Kidney (tissue), 14 donors: ENCODE results near the gene GDA. TPM values are rescaled to one million over a fixed set of nuclear protein-coding genes. Genes with fewer than 3 reads are reported as not detected.

Experiments
- DNase-seq, 5 donors: peaks; one replicate each; pipeline ENCODE4 v3.0.0-alpha.2; 2013 to 2020
- FAIRE-seq: peaks from 2 replicates; lab custom pipeline; 2012; peaks lifted over from hg19 to GRCh38; lab: Jason Lieb, UNC
- H3K27ac ChIP-seq, 2 donors: one replicate each; pipeline ENCODE4 v1.7.0; 2013; ENCODE audit warnings: low read depth in 2 of 2, low read length in 2 of 2, inconsistent platforms in 1 of 2
- H3K27me3 ChIP-seq: one replicate; pipeline ENCODE4 v1.7.1; 2013; ENCODE audit warnings: low read length, inconsistent platforms; ENCODE audit not compliant: control insufficient read depth, insufficient read depth
- H3K36me3 ChIP-seq, 3 donors: one replicate each; pipeline versions ENCODE4 v1.7.0 to v1.7.1; 2013; ENCODE audit warnings: low read length in 3 of 3, control low read depth in 1 of 3, inconsistent platforms in 1 of 3; ENCODE audit not compliant: insufficient read depth in 3 of 3, control insufficient read depth in 2 of 3
- H3K4me1 ChIP-seq, 3 donors: one replicate each; pipeline versions ENCODE4 v1.7.0 to v1.7.1; 2013; ENCODE audit warnings: low read length in 3 of 3, inconsistent platforms in 1 of 3, low read depth in 1 of 3; ENCODE audit not compliant: control insufficient read depth in 2 of 3, insufficient read depth in 2 of 3
- H3K4me3 ChIP-seq, 3 donors: one replicate each; pipeline versions ENCODE4 v1.7.0 to v1.8.1; 2013; ENCODE audit warnings: low read length in 3 of 3, control low read depth in 1 of 3, inconsistent platforms in 1 of 3
- H3K9ac ChIP-seq, 3 donors: one replicate each; pipeline versions ENCODE4 v1.7.0 to v1.7.1; 2013; ENCODE audit warnings: low read length in 3 of 3, control low read depth in 1 of 3, inconsistent platforms in 1 of 3
- H3K9me3 ChIP-seq, 3 donors: one replicate each; pipeline versions ENCODE4 v1.7.0 to v1.7.1; 2013; ENCODE audit warnings: low read length in 3 of 3, control low read depth in 1 of 3, inconsistent platforms in 1 of 3; ENCODE audit not compliant: control insufficient read depth in 2 of 3, insufficient read depth in 1 of 3
- intact Hi-C: fragments of 100-400 bp; cut with DNase I; formaldehyde crosslinking; loops from one replicate; pipeline ENCODE4 v1.11.1; 2022
- polyA plus RNA-seq: library from polyadenylated mRNA; stranded (reverse); fragments of 350-450 nt; fragmentation: Illumina TruSeq; extraction: RNeasy Lipid Tissue Mini Kit (QIAGEN cat#74804); gene quantifications from one replicate; pipeline ENCODE4 v1.2.3, GENCODE V29; 2014; ENCODE audit warnings: low read depth, low replicate concordance; ENCODE audit not compliant: insufficient read depth
- total RNA-seq: library from RNA; stranded (reverse); fragmentation: NEBNext Ultra II Directional; extraction: Animal tissue kit (Norgen Biotek cat#: 25700); gene quantifications from one replicate; pipeline ENCODE4 v1.2.1, GENCODE V29; 2021
- TF ChIP-seq, protein P1 (sequence below): IDR thresholded peaks from 3 replicates; pipeline ENCODE4 v1.5.1; 2012; ENCODE audit warnings: mild to moderate bottlenecking, moderate library complexity, borderline replicate concordance; ENCODE audit not compliant: insufficient read depth; ENCODE audit errors: extremely low read depth
- donor health status: control.
- donor health status: control.
- donor health status: control.
- donor health status: control.
- donor health status: control.
- donor health status: DM: yes; HTN: yes; CAD: no.
- donor health status: Normal renal cell carcinoma (clear cell type).

The GDA gene
- total and polyA plus RNA-seq, 2 donors from 2014 or later = 31.4 to 88.1 TPM

DNA sequence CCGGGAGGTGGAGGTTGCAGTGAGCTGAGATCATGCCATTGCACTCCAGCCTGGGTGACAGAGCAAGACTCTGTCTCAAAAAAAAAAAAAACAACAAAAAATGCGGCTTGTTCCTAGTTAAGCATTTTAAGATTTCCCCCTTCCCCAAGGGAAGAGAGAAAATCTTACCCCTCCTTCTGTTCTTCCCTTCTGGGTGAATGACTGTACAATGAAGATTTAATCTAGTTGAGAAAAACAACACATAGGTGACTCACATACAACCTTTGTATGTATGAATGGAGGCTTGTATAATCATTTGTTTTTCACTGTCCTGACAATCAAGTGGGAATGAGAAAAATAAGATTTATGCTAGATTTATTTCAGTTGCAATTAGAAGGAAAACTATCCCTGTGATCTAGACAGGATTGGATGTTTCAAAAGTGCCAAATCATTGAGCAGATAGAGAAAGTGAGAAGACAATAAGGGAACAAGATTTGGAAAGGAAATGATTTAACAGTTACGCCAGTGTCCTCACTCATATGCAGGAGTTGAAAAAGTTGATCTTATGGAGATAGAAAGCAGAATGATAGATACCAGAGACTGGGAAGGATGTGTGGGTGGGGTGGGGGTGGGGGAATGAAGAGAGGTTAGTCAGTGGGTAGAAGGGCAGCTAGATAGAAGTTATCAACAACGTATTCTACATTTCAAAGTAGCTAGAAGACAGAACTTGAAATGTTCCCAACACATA, 16.7 kb downstream of the GDA start:
- no peaks in the 10 kb centered on the region for H3K36me3 ChIP-seq
- intact Hi-C loops = no loop called here
- H3K9me3 ChIP-seq = no peaks in the 10 kb centered on the region
- DNase-seq = no peak
- H3K9ac ChIP-seq = no peak overlapping the region
- no peaks in the 10 kb centered on the region for H3K27me3 ChIP-seq
- FAIRE-seq = no peak
- H3K27ac ChIP-seq = no peak overlapping the region
- no peak overlapping the region for H3K4me3 ChIP-seq
- TF ChIP-seq, protein P1, sequence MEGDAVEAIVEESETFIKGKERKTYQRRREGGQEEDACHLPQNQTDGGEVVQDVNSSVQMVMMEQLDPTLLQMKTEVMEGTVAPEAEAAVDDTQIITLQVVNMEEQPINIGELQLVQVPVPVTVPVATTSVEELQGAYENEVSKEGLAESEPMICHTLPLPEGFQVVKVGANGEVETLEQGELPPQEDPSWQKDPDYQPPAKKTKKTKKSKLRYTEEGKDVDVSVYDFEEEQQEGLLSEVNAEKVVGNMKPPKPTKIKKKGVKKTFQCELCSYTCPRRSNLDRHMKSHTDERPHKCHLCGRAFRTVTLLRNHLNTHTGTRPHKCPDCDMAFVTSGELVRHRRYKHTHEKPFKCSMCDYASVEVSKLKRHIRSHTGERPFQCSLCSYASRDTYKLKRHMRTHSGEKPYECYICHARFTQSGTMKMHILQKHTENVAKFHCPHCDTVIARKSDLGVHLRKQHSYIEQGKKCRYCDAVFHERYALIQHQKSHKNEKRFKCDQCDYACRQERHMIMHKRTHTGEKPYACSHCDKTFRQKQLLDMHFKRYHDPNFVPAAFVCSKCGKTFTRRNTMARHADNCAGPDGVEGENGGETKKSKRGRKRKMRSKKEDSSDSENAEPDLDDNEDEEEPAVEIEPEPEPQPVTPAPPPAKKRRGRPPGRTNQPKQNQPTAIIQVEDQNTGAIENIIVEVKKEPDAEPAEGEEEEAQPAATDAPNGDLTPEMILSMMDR = no peak
- H3K4me1 ChIP-seq = no peaks in the 10 kb centered on the region

DNA sequence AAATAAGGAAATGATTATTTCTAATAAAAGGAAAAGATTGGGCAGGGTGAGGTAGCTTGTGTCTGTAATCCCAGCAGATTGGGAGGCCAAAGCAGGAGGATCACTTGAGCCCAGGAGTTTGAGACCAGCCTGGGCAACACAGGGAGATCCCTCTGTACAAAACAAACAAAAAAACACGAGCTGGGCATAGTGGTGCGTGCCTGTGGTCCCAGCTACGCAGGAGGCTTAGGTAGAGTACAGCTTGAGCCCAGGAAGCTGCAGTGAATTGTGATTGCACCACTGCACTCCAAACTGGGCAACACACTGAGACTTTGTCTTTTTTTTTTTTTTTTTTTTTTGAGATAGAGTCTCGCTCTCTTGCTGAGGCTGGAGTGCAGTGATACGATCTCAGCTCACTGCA, 18.8 kb downstream of the GDA start:
- no peak for DNase-seq
- no peaks in the 10 kb centered on the region for H3K27me3 ChIP-seq
- H3K36me3 ChIP-seq = no peaks in the 10 kb centered on the region
- intact Hi-C loops = no loop called here
- H3K4me1 ChIP-seq = no peaks in the 10 kb centered on the region
- FAIRE-seq = no peak
- H3K9me3 ChIP-seq = no peaks in the 10 kb centered on the region
- no peak overlapping the region for H3K4me3 ChIP-seq
- TF ChIP-seq, protein P1 = no peak
- no peak overlapping the region for H3K9ac ChIP-seq
- no peak overlapping the region for H3K27ac ChIP-seq

DNA sequence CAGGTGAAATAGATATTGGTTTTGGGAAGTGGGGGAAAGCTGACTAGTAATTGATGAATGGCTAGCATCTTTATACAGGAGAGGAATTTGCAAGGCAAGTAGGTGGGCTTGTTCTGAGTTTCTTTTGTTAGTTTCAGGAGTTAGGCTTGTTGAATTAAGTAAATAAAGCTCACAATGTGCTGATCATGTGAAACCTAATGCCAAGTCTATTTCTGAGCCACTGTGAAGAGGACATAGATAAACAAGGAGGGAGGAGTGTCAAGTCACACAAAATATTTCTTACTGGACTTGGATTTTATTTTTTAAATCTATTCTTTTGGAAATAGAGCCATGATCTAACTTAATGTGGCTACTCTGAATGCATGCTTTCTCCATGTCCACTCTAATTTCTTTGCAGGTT, 19.9 kb downstream of the GDA start:
- Histone ChIP-seq H3K4me3 (no peak overlapping the region), H3K9ac (no peak overlapping the region), H3K27me3 (no peaks in the 10 kb centered on the region), H3K27ac (no peak overlapping the region), H3K4me1 (no peaks in the 10 kb centered on the region), H3K36me3 (no peaks in the 10 kb centered on the region), H3K9me3 (no peaks in the 10 kb centered on the region)
- intact Hi-C loops = no loop called here
- TF ChIP-seq, protein P1 = no peak
- FAIRE-seq (no peak), DNase-seq (peak in 2 of 5 donors; percentile 22 to 24)
